ENCODE data around the gene SAMD1. TPM values are rescaled to one million over a fixed set of nuclear protein-coding genes. Genes with fewer than 3 reads are reported as not detected.
A peak's percentile ranks its signal among the peaks of the same experiment; 100 is the strongest.

Gene SAMD1
- total and polyA plus RNA-seq, 9 of the 15 experiments (the other 6 are each of a cell fraction or from before 2014, with no cell fraction given), result 2.9 to 96.0 (median 43.5) TPM

DNA sequence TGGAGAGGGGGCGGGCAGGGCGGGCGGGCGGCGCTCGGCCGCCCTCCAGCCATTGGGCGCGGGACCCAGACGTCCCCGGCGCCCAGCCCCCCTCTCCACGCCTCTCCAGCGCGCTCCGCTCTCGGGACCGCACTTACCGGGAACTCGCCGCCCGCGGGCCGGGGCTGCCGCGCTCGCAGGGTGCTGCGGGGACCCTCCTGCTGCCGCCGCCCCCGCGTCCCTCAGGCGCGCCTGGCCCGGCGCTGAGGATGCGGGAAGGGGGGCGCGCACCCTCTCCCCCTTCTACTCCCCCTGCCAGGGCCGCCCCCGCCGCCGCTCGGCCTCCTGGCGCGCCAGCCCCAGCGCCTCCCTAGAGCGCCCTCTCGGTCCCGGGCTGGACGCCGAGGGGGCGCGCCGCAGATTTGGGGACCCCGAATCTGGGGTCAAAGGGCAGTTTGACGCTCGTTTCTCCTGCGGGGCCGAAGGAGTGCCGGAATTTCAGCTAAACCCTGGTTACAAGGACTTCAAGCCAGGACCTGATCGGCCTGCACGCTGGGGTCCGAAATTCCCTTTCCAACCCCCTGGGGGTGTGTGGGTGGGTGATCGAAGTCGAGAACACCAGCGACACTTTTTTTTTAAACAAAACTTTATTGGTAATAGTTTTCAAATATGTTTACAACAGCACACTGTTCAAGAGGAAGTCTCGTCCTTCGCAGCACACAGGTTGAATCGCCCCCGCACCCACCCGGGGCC, 696 bp upstream of the SAMD1 start (continued):
- TF ChIP-seq, protein P1, sequence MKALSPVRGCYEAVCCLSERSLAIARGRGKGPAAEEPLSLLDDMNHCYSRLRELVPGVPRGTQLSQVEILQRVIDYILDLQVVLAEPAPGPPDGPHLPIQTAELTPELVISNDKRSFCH (CRISPR knock-in tag; IDR thresholded peaks at IDR 0.05), result no peak
- TF ChIP-seq, protein P1 (tag; IDR thresholded peaks at IDR 0.05), result peak; percentile 29; the same call in 1 of the 2 replicates
- no peak for TF ChIP-seq ZFP30 (CRISPR knock-in tag; IDR thresholded peaks at IDR 0.05; ENCODE audit: borderline replicate concordance)
- TF ChIP-seq SMARCB1 (IDR thresholded peaks at IDR 0.05; ENCODE audit: insufficient read length, low read depth), result no peak
- TF ChIP-seq SMARCA5 (IDR thresholded peaks at IDR 0.05), result no peak
- TF ChIP-seq ZNF133 (CRISPR knock-in tag; IDR thresholded peaks at IDR 0.05), result no peak
- TF ChIP-seq DPF2 (IDR thresholded peaks at IDR 0.05), result no peak
- TF ChIP-seq, protein P2, sequence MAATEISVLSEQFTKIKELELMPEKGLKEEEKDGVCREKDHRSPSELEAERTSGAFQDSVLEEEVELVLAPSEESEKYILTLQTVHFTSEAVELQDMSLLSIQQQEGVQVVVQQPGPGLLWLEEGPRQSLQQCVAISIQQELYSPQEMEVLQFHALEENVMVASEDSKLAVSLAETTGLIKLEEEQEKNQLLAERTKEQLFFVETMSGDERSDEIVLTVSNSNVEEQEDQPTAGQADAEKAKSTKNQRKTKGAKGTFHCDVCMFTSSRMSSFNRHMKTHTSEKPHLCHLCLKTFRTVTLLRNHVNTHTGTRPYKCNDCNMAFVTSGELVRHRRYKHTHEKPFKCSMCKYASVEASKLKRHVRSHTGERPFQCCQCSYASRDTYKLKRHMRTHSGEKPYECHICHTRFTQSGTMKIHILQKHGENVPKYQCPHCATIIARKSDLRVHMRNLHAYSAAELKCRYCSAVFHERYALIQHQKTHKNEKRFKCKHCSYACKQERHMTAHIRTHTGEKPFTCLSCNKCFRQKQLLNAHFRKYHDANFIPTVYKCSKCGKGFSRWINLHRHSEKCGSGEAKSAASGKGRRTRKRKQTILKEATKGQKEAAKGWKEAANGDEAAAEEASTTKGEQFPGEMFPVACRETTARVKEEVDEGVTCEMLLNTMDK (IDR thresholded peaks at IDR 0.05; ENCODE audit: borderline replicate concordance, insufficient read depth, low read depth, low read length, poor library complexity, severe bottlenecking), result peak; percentile 15
- no peak for TF ChIP-seq SNIP1 (IDR thresholded peaks at IDR 0.05; ENCODE audit: low read depth)
- TF ChIP-seq, protein P3, sequence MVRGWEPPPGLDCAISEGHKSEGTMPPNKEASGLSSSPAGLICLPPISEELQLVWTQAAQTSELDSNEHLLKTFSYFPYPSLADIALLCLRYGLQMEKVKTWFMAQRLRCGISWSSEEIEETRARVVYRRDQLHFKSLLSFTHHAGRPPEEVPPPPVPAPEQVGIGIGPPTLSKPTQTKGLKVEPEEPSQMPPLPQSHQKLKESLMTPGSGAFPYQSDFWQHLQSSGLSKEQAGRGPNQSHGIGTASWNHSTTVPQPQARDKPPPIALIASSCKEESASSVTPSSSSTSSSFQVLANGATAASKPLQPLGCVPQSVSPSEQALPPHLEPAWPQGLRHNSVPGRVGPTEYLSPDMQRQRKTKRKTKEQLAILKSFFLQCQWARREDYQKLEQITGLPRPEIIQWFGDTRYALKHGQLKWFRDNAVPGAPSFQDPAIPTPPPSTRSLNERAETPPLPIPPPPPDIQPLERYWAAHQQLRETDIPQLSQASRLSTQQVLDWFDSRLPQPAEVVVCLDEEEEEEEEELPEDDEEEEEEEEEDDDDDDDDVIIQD (CRISPR knock-in tag; IDR thresholded peaks at IDR 0.05), result 0 out of 2 replicates have a peak, but pooled peaks have one; percentile 68
- 0 out of 2 replicates have a peak, but pooled peaks have one; percentile 9 for TF ChIP-seq MBD2 (IDR thresholded peaks at IDR 0.05; ENCODE audit: borderline replicate concordance, low read depth)
- TF ChIP-seq MTF1 (CRISPR knock-in tag; IDR thresholded peaks at IDR 0.05; ENCODE audit: borderline replicate concordance), result no peak
- TF ChIP-seq, protein P4, sequence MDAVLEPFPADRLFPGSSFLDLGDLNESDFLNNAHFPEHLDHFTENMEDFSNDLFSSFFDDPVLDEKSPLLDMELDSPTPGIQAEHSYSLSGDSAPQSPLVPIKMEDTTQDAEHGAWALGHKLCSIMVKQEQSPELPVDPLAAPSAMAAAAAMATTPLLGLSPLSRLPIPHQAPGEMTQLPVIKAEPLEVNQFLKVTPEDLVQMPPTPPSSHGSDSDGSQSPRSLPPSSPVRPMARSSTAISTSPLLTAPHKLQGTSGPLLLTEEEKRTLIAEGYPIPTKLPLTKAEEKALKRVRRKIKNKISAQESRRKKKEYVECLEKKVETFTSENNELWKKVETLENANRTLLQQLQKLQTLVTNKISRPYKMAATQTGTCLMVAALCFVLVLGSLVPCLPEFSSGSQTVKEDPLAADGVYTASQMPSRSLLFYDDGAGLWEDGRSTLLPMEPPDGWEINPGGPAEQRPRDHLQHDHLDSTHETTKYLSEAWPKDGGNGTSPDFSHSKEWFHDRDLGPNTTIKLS (IDR thresholded peaks at IDR 0.05; ENCODE audit: borderline replicate concordance, low read depth), result peak; percentile 34; the same call in 1 of the 2 replicates
- TF ChIP-seq, protein P5, sequence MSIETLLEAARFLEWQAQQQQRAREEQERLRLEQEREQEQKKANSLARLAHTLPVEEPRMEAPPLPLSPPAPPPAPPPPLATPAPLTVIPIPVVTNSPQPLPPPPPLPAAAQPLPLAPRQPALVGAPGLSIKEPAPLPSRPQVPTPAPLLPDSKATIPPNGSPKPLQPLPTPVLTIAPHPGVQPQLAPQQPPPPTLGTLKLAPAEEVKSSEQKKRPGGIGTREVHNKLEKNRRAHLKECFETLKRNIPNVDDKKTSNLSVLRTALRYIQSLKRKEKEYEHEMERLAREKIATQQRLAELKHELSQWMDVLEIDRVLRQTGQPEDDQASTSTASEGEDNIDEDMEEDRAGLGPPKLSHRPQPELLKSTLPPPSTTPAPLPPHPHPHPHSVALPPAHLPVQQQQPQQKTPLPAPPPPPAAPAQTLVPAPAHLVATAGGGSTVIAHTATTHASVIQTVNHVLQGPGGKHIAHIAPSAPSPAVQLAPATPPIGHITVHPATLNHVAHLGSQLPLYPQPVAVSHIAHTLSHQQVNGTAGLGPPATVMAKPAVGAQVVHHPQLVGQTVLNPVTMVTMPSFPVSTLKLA (conservative IDR thresholded peaks at IDR 0.05), result peak; percentile 72 to 86; a peak in 3 of 4 replicates
- peak; percentile 88 for TF ChIP-seq GATAD2B (IDR thresholded peaks at IDR 0.05; ENCODE audit: borderline replicate concordance)
- peak; percentile 29; the same call in 1 of the 2 replicates for TF ChIP-seq CHD2 (IDR thresholded peaks at IDR 0.05; ENCODE audit: low read depth, low read length)
- TF ChIP-seq, protein P6, sequence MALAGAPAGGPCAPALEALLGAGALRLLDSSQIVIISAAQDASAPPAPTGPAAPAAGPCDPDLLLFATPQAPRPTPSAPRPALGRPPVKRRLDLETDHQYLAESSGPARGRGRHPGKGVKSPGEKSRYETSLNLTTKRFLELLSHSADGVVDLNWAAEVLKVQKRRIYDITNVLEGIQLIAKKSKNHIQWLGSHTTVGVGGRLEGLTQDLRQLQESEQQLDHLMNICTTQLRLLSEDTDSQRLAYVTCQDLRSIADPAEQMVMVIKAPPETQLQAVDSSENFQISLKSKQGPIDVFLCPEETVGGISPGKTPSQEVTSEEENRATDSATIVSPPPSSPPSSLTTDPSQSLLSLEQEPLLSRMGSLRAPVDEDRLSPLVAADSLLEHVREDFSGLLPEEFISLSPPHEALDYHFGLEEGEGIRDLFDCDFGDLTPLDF (CRISPR knock-in tag; IDR thresholded peaks at IDR 0.05), result no peak
- TF ChIP-seq SP2 (IDR thresholded peaks at IDR 0.05; ENCODE audit: extremely low read depth, low read depth, low read length, poor library complexity, severe bottlenecking), result no peak
- TF ChIP-seq PTBP1 (IDR thresholded peaks at IDR 0.05; ENCODE audit: low read depth, low read length), result 0 out of 2 replicates have a peak, but pooled peaks have one; percentile 24
